Keratinocyte (primary cell): ENCODE measurements around the gene SH3RF1.

Experiments
- EZH2 ChIP-seq: IDR thresholded peaks from one replicate; pipeline ENCODE4 v1.6.1; 2012; ENCODE audit warnings: inconsistent platforms, mild to moderate bottlenecking, low read length, moderate library complexity
- TF ChIP-seq, protein P1 (sequence below), 3 experiments: IDR thresholded peaks in 1 of 3; conservative IDR thresholded peaks in 1 of 3; optimal IDR thresholded peaks in 1 of 3; 2 replicates in 2 of 3; 3 replicates in 1 of 3; pipeline versions ENCODE3 to v1.5.1; 2011; ENCODE audit warnings: low read length in 3 of 3, mild to moderate bottlenecking in 3 of 3, moderate library complexity in 2 of 3, control low read depth in 1 of 3, inconsistent platforms in 1 of 3; ENCODE audit not compliant: insufficient read depth in 2 of 3; ENCODE audit errors: extremely low read depth in 1 of 3

GRCh38 chr4:169221662-169222061 is 49.1 kb downstream of the SH3RF1 start:
- TF ChIP-seq, protein P1, sequence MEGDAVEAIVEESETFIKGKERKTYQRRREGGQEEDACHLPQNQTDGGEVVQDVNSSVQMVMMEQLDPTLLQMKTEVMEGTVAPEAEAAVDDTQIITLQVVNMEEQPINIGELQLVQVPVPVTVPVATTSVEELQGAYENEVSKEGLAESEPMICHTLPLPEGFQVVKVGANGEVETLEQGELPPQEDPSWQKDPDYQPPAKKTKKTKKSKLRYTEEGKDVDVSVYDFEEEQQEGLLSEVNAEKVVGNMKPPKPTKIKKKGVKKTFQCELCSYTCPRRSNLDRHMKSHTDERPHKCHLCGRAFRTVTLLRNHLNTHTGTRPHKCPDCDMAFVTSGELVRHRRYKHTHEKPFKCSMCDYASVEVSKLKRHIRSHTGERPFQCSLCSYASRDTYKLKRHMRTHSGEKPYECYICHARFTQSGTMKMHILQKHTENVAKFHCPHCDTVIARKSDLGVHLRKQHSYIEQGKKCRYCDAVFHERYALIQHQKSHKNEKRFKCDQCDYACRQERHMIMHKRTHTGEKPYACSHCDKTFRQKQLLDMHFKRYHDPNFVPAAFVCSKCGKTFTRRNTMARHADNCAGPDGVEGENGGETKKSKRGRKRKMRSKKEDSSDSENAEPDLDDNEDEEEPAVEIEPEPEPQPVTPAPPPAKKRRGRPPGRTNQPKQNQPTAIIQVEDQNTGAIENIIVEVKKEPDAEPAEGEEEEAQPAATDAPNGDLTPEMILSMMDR (optimal IDR thresholded peaks at IDR 0.05 in 1 of 3, IDR thresholded peaks at IDR 0.05 in 1 of 3, conservative IDR thresholded peaks at IDR 0.05 in 1 of 3; ENCODE audit: extremely low read depth in 1 of 3, insufficient read depth in 2 of 3, low read length in 3 of 3) = no peak
- no peak for TF ChIP-seq EZH2
